CD14-positive monocyte (primary cell): ENCODE results near the gene ZNF598. TPM values are rescaled to one million over a fixed set of nuclear protein-coding genes. Genes with fewer than 3 reads are reported as not detected.

Source experiments
- DNase-seq, 3 donors: peaks; one replicate each; pipeline ENCODE4 v3.0.0-alpha.2; 2011 to 2022
- H2AFZ ChIP-seq: 2 replicates; pipeline ENCODE4 v1.6.0; 2012; ENCODE audit warnings: mild to moderate bottlenecking, low read depth, low read length, inconsistent platforms; ENCODE audit not compliant: insufficient read depth, poor library complexity, severe bottlenecking
- H3K27ac ChIP-seq, 2 donors: 1 replicate in 1 of 2; 2 replicates in 1 of 2; pipeline ENCODE4 v1.5.1; 2012 to 2013; ENCODE audit warnings: low read length in 2 of 2, control low read depth in 1 of 2, inconsistent platforms in 1 of 2, low read depth in 1 of 2, mild to moderate bottlenecking in 1 of 2
- H3K27me3 ChIP-seq, 2 donors: one replicate each; pipeline versions ENCODE4 v1.6.0 to v1.6.1; 2011 to 2013; ENCODE audit warnings: low read length in 2 of 2; ENCODE audit not compliant: control insufficient read depth in 2 of 2, insufficient read depth in 2 of 2
- H3K36me3 ChIP-seq, 2 donors: replicated peaks in 1 of 2; 1 replicate in 1 of 2; 2 replicates in 1 of 2; pipeline versions ENCODE4 v1.5.1 to v1.6.1; 2012 to 2013; ENCODE audit warnings: low read length in 2 of 2, control low read depth in 1 of 2, inconsistent platforms in 1 of 2, mild to moderate bottlenecking in 1 of 2; ENCODE audit not compliant: insufficient read depth in 2 of 2, control insufficient read depth in 1 of 2
- H3K4me1 ChIP-seq, 2 donors: 1 replicate in 1 of 2; 2 replicates in 1 of 2; pipeline versions ENCODE4 v1.5.1 to v1.6.1; 2012 to 2013; ENCODE audit warnings: low read length in 2 of 2, control low read depth in 1 of 2, inconsistent platforms in 1 of 2, mild to moderate bottlenecking in 1 of 2, moderate library complexity in 1 of 2; ENCODE audit not compliant: insufficient read depth in 2 of 2, control insufficient read depth in 1 of 2
- H3K4me2 ChIP-seq: replicated peaks from 2 replicates; pipeline ENCODE3; 2012; ENCODE audit warnings: low read length, moderate library complexity, mild to moderate bottlenecking; ENCODE audit not compliant: poor library complexity, severe bottlenecking; ENCODE audit errors: extremely low read depth
- H3K4me3 ChIP-seq, 3 experiments: fragments of 200-600 bp in 1 of 3; sonication (generic) in 1 of 3; replicated peaks in 1 of 3; 1 replicate in 2 of 3; 2 replicates in 1 of 3; pipeline ENCODE4 v1.5.1; 2011 to 2013; ENCODE audit warnings: low read length in 3 of 3, mild to moderate bottlenecking in 3 of 3, control low read depth in 2 of 3, low read depth in 2 of 3, inconsistent platforms in 1 of 3, moderate library complexity in 1 of 3
- H3K79me2 ChIP-seq: 2 replicates; pipeline ENCODE4 v1.6.0; 2012; ENCODE audit warnings: mild to moderate bottlenecking, control low read depth, inconsistent platforms, low read length, moderate library complexity; ENCODE audit not compliant: insufficient read depth
- H3K9ac ChIP-seq: 2 replicates; pipeline ENCODE4 v1.6.0; 2017; ENCODE audit warnings: low read length, mild to moderate bottlenecking; ENCODE audit not compliant: insufficient read depth, poor library complexity, severe bottlenecking
- H3K9me3 ChIP-seq, 2 donors: replicated peaks in 1 of 2; 1 replicate in 1 of 2; 2 replicates in 1 of 2; pipeline versions ENCODE4 v1.5.1 to v1.6.1; 2012 to 2013; ENCODE audit warnings: low read length in 2 of 2, control low read depth in 1 of 2; ENCODE audit not compliant: control insufficient read depth in 1 of 2, insufficient read depth in 1 of 2
- H4K20me1 ChIP-seq: 2 replicates; pipeline ENCODE4 v1.6.0; 2012; ENCODE audit warnings: mild to moderate bottlenecking, low read length, control low read depth, moderate library complexity; ENCODE audit not compliant: insufficient read depth
- H3K27ac Mint-ChIP-seq, 7 donors: one replicate each; pipeline ENCODE4 v1.8.0; 2020; ENCODE audit warnings: mild to moderate bottlenecking in 7 of 7, mixed read lengths in 7 of 7, moderate library complexity in 6 of 7, inconsistent platforms in 2 of 7
- H3K27me3 Mint-ChIP-seq, 3 donors: one replicate each; pipeline ENCODE4 v1.8.0; 2021 to 2022; ENCODE audit warnings: low read depth in 3 of 3, mild to moderate bottlenecking in 3 of 3, mixed read lengths in 3 of 3, moderate library complexity in 3 of 3, inconsistent platforms in 1 of 3
- H3K36me3 Mint-ChIP-seq, 2 donors: one replicate each; pipeline ENCODE4 v1.8.0; 2020; ENCODE audit warnings: mixed read lengths in 2 of 2, inconsistent platforms in 1 of 2, mild to moderate bottlenecking in 1 of 2
- H3K4me1 Mint-ChIP-seq: one replicate; pipeline ENCODE4 v1.8.0; 2020; ENCODE audit warnings: mild to moderate bottlenecking, mixed read lengths
- H3K4me3 Mint-ChIP-seq, 2 donors: one replicate each; pipeline ENCODE4 v1.8.0; 2020; ENCODE audit warnings: mild to moderate bottlenecking in 2 of 2, mixed read lengths in 2 of 2, moderate library complexity in 1 of 2
- H3K9me3 Mint-ChIP-seq, 7 donors: one replicate each; pipeline ENCODE4 v1.8.0; 2020 to 2022; ENCODE audit warnings: mixed read lengths in 7 of 7, mild to moderate bottlenecking in 6 of 7, moderate library complexity in 6 of 7, inconsistent platforms in 2 of 7
- WGBS: methylation state at CpG from one replicate; pipeline ENCODE4 v1.1.5; 2013; ENCODE audit warnings: missing lambda C conversion rate; ENCODE audit not compliant: insufficient coverage; 5-methylcytosine and 5-hydroxymethylcytosine counted together
- intact Hi-C, 2 donors: fragments of 100-400 bp; cut with micrococcal nuclease; formaldehyde crosslinking; loops; one replicate each; pipeline versions ENCODE4 v1.15.0 to v1.15.1; 2023
- polyA plus RNA-seq, 3 donors: library from polyadenylated mRNA; depleted of rRNA in 1 of 3; unstranded in 2 of 3; stranded (reverse) in 1 of 3; fragments of 300-500 nt in 2 of 3; fragments of >200 nt in 1 of 3; fragmentation: Illumina TruSeq in 2 of 3; gene quantifications; 1 replicate in 2 of 3; 2 replicates in 1 of 3; pipeline ENCODE4 v1.2.3, GENCODE V29; 2012 to 2021
- TF ChIP-seq, protein P1 (sequence below): fragments of 200-600 bp; IDR thresholded peaks from one replicate; pipeline ENCODE4 v1.8.0; 2022; ENCODE audit warnings: antibody characterized with exemption, mild to moderate bottlenecking

Gene ZNF598
- polyA plus RNA-seq, 3 donors = 1.4 to 42.1 (median 1.5) TPM

DNA sequence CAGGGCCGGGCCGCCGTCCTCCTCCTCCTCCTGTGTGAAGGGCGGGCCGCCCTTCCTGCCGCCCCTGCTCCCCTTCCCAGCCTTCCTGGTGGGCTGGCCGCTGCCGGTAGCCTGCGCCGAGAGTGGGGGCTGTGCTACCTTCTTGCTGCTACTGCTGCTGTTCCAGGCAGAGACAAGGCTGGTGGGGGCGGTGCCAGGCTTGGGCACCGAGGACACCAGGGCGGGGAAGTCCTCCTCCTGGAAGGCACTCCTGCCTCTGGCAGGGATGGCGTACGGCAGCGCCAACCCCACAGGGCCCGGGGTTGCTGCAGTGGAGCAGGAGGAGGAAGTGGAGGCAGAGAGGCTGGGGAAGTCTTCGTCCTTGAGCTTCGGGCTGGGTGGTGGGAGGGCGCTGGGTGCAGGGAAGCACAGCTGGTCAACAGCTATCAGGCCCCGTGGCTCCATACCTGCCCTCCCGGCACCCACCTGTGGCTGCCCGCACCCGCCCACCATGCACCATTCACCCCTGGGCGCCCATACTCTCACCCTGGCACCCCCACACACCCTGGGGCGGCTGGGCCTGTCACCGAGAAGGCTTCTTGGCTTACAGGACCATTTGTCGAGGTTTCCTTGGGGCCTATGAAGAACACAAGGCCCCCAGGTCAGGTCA lies 9.6 kb downstream of the ZNF598 start:
- intact Hi-C loops = loop anchor here (10.0 kb wide), 2 partner anchors 245 to 255 kb away; partner anchors contain the start of gene ECI1 (in 1 of the 2)
- WGBS = 94% methylated on average over 28 of the region's 28 CpGs
- no peak overlapping the region for H3K4me3 Mint-ChIP-seq
- H3K4me1 ChIP-seq = peaks cover 6 to 13% of the 10 kb centered on the region in 2 donors
- H3K27ac Mint-ChIP-seq = no peak overlapping the region
- no peaks in the 10 kb centered on the region for H3K9me3 Mint-ChIP-seq
- no peak for DNase-seq
- peaks cover 52 to 69% of the 10 kb centered on the region in 2 donors for H3K36me3 ChIP-seq
- no peak overlapping the region for H2AFZ ChIP-seq
- no peaks in the 10 kb centered on the region for H3K27me3 Mint-ChIP-seq
- peaks cover 16% of the 10 kb centered on the region for H3K79me2 ChIP-seq
- H3K9me3 ChIP-seq = no peaks in the 10 kb centered on the region
- peaks cover 7% of the 10 kb centered on the region for H3K4me1 Mint-ChIP-seq
- H3K4me3 ChIP-seq = no peak overlapping the region
- H3K27ac ChIP-seq = no peak overlapping the region
- no peaks in the 10 kb centered on the region for H3K27me3 ChIP-seq
- peaks cover 47 to 61% of the 10 kb centered on the region in 2 donors for H3K36me3 Mint-ChIP-seq
- TF ChIP-seq, protein P1, sequence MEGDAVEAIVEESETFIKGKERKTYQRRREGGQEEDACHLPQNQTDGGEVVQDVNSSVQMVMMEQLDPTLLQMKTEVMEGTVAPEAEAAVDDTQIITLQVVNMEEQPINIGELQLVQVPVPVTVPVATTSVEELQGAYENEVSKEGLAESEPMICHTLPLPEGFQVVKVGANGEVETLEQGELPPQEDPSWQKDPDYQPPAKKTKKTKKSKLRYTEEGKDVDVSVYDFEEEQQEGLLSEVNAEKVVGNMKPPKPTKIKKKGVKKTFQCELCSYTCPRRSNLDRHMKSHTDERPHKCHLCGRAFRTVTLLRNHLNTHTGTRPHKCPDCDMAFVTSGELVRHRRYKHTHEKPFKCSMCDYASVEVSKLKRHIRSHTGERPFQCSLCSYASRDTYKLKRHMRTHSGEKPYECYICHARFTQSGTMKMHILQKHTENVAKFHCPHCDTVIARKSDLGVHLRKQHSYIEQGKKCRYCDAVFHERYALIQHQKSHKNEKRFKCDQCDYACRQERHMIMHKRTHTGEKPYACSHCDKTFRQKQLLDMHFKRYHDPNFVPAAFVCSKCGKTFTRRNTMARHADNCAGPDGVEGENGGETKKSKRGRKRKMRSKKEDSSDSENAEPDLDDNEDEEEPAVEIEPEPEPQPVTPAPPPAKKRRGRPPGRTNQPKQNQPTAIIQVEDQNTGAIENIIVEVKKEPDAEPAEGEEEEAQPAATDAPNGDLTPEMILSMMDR = no peak
- H3K9ac ChIP-seq = no peak overlapping the region
- H4K20me1 ChIP-seq = peaks cover 30% of the 10 kb centered on the region
- no peak overlapping the region for H3K4me2 ChIP-seq

DNA sequence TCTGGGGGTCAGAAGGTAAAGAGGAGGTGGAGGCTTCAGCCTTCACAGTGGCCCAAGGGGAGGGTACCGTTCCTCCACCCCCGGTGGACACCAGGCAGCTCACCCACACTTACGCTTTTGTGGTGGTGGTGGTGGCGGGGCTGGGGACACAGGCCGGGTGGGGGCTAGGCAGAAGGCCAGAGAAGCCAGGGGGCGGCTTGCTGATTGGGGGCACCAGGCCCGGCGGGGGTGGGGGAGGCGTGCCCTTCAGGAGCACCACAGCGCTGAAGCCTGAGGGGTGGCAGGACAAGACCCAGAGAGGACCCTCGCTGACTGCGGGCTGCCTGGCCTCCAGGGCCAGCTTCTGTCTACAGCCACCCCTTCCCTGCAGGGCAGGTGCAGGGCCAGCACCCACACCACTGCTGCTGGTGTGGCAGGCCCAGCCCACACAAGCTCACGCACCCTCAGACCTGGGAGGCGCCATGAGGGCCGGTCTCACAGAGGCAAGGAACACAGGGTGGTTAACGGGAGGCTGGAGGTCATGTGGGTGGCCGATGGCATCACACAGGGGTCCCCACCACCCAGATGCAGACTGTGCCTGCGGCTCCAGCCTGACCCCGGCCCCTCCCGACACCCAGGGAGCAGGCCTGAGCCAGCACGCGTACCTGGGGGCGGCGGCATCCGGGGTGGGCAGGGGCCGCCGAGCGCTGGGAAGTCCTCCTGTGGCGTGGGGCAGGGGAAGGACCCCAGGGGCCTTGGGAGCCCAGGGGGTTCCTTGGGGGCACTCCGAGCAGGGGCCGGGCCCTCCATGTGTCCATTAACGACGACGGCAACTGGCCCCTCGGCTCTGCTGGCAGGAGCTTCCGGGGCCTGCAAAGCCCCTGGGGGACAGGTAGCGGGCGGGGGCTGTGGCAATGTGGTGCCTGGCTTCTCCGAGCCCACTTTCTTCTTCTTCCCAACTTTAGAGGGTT lies 10.5 kb downstream of the ZNF598 start:
- H3K4me1 Mint-ChIP-seq = peaks cover 2% of the 10 kb centered on the region
- Histone ChIP-seq H3K4me2 (no peak overlapping the region), H3K9me3 (no peaks in the 10 kb centered on the region), H3K9ac (no peak overlapping the region), H3K4me1 (peaks cover 3 to 4% of the 10 kb centered on the region in 2 donors), H2AFZ (no peak overlapping the region), H4K20me1 (peaks cover 21% of the 10 kb centered on the region), H3K27me3 (no peaks in the 10 kb centered on the region), H3K27ac (no peak overlapping the region), H3K79me2 (peaks cover 7% of the 10 kb centered on the region), H3K4me3 (no peak overlapping the region), H3K36me3 (peaks cover 52 to 69% of the 10 kb centered on the region in 2 donors)
- H3K9me3 Mint-ChIP-seq = no peaks in the 10 kb centered on the region
- no peak overlapping the region for H3K27ac Mint-ChIP-seq
- intact Hi-C loops = no loop called here
- whole genome bisulfite sequencing = 96% methylated on average over 32 of the region's 39 CpGs
- H3K27me3 Mint-ChIP-seq = no peaks in the 10 kb centered on the region
- H3K36me3 Mint-ChIP-seq = peaks cover 47 to 59% of the 10 kb centered on the region in 2 donors
- TF ChIP-seq, protein P1 = no peak
- DNase-seq = no peak
- no peak overlapping the region for H3K4me3 Mint-ChIP-seq
